ENCODE results near the gene MAGI2. TPM values are rescaled to one million over a fixed set of nuclear protein-coding genes. Genes with fewer than 3 reads are reported as not detected.

MAGI2 gene
- total and polyA plus RNA-seq, 2 donors from 2014 or later = 4.4 to 9.0 TPM

DNA sequence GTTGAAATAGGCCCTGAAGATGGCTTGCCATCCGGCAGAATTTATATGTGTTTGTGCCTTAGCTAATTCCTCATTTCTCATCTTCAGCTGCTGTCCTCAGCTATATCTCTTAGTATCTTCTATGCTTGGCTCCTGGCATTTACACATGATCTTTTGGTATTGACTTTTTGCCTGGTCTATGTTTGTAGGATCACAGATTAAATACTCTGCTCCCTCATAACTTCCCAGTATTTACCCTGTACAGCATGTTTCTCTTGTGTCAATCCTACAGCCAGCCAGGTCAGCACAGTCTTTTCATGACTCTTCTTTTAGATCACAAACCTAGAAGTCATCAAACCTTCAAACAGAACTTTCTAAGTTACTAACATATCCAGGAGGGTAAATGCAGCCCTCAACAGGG is 743.8 kb downstream of the MAGI2 start:
- FAIRE-seq = no peak
- TF ChIP-seq CTCF (IDR thresholded peaks at IDR 0.05; ENCODE audit: borderline replicate concordance, extremely low read depth, insufficient read depth) = no peak
- intact Hi-C loops (cut with DNase I) = no loop called here

GRCh38 chr7:78704504-78704903 is 749.0 kb downstream of the MAGI2 start:
- FAIRE-seq (no peak), DNase-seq (no peak)
- no peaks in the 10 kb centered on the region for H3K9me3 ChIP-seq (ENCODE audit: control insufficient read depth in 2 of 3, insufficient read depth in 1 of 3, low read length in 3 of 3)
- no peak overlapping the region for H3K9ac ChIP-seq (ENCODE audit: low read length in 3 of 3)
- intact Hi-C loops (cut with DNase I) = no loop called here
- no peak overlapping the region for H3K4me3 ChIP-seq (ENCODE audit: low read length in 3 of 3)
- no peaks in the 10 kb centered on the region for H3K27me3 ChIP-seq (ENCODE audit: control insufficient read depth, insufficient read depth, low read length)
- no peak for TF ChIP-seq CTCF (IDR thresholded peaks at IDR 0.05; ENCODE audit: borderline replicate concordance, extremely low read depth, insufficient read depth)
- no peaks in the 10 kb centered on the region for H3K4me1 ChIP-seq (ENCODE audit: control insufficient read depth in 2 of 3, insufficient read depth in 2 of 3, low read depth in 1 of 3, low read length in 3 of 3)
- no peak overlapping the region for H3K27ac ChIP-seq (ENCODE audit: low read depth in 2 of 2, low read length in 2 of 2)
- no peaks in the 10 kb centered on the region for H3K36me3 ChIP-seq (ENCODE audit: control insufficient read depth in 2 of 3, insufficient read depth in 3 of 3, low read length in 3 of 3)

More for the DNA sequence above, 743.8 kb downstream of the MAGI2 start:
- H3K27me3 ChIP-seq (ENCODE audit: control insufficient read depth, insufficient read depth, low read length) = no peaks in the 10 kb centered on the region
- no peaks in the 10 kb centered on the region for H3K4me1 ChIP-seq (ENCODE audit: control insufficient read depth in 2 of 3, insufficient read depth in 2 of 3, low read depth in 1 of 3, low read length in 3 of 3)
- no peak for DNase-seq
- no peaks in the 10 kb centered on the region for H3K9me3 ChIP-seq (ENCODE audit: control insufficient read depth in 2 of 3, insufficient read depth in 1 of 3, low read length in 3 of 3)
- no peaks in the 10 kb centered on the region for H3K36me3 ChIP-seq (ENCODE audit: control insufficient read depth in 2 of 3, insufficient read depth in 3 of 3, low read length in 3 of 3)
- H3K9ac ChIP-seq (ENCODE audit: low read length in 3 of 3) = no peak overlapping the region
- H3K27ac ChIP-seq (ENCODE audit: low read depth in 2 of 2, low read length in 2 of 2) = no peak overlapping the region
- H3K4me3 ChIP-seq (ENCODE audit: low read length in 3 of 3) = no peak overlapping the region

DNA sequence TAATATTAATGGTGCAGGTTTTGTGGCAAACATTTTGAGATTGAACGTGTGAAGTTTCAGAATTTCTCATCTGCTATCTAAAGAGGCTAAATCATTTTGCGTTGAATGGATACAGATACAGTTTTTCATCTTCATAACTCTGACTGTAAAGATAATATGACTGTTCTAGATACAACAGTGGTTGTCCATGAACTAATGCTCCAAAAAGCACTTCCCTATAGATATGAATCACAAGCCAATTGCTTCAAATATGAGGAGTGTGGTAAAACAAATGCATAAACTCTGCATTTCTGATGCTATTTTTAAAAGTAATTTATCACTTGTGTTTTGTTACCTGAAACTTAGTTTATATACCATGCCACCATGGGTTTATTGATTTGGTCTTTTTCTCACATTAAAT is 750.1 kb downstream of the MAGI2 start:
- DNase-seq (no peak), FAIRE-seq (no peak)
- Histone ChIP-seq H3K4me1 (ENCODE audit: control insufficient read depth in 2 of 3, insufficient read depth in 2 of 3, low read depth in 1 of 3, low read length in 3 of 3) (no peaks in the 10 kb centered on the region), H3K4me3 (ENCODE audit: low read length in 3 of 3) (no peak overlapping the region), H3K9ac (ENCODE audit: low read length in 3 of 3) (no peak overlapping the region), H3K27ac (ENCODE audit: low read depth in 2 of 2, low read length in 2 of 2) (no peak overlapping the region), H3K9me3 (ENCODE audit: control insufficient read depth in 2 of 3, insufficient read depth in 1 of 3, low read length in 3 of 3) (no peaks in the 10 kb centered on the region), H3K36me3 (ENCODE audit: control insufficient read depth in 2 of 3, insufficient read depth in 3 of 3, low read length in 3 of 3) (no peaks in the 10 kb centered on the region), H3K27me3 (ENCODE audit: control insufficient read depth, insufficient read depth, low read length) (no peaks in the 10 kb centered on the region)
- intact Hi-C loops (cut with DNase I) = no loop called here
- no peak for TF ChIP-seq CTCF (IDR thresholded peaks at IDR 0.05; ENCODE audit: borderline replicate concordance, extremely low read depth, insufficient read depth)

DNA sequence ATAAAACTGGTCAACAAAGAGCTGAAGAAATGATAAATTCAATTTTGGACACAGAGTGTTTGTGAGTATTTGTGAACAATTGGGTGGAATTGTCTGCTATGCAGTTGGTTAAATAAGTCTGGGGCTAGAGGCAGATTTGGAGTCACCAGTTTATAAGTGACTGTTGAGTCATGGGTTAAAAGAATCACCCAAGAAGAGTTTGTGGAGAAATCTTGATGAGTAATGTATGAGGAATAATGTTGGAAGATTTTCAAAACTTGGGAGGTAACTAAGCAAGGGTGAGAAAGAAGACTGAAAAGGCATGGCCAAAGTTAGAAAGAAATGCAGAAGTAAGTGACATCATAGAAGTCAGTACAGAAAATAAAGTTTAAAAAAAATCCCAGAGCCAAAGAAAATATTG is 750.7 kb downstream of the MAGI2 start:
- no peaks in the 10 kb centered on the region for H3K9me3 ChIP-seq (ENCODE audit: control insufficient read depth in 2 of 3, insufficient read depth in 1 of 3, low read length in 3 of 3)
- no peak overlapping the region for H3K9ac ChIP-seq (ENCODE audit: low read length in 3 of 3)
- H3K36me3 ChIP-seq (ENCODE audit: control insufficient read depth in 2 of 3, insufficient read depth in 3 of 3, low read length in 3 of 3) = no peaks in the 10 kb centered on the region
- DNase-seq = no peak
- H3K4me3 ChIP-seq (ENCODE audit: low read length in 3 of 3) = no peak overlapping the region
- FAIRE-seq = no peak
- no peak for TF ChIP-seq CTCF (IDR thresholded peaks at IDR 0.05; ENCODE audit: borderline replicate concordance, extremely low read depth, insufficient read depth)
- no peak overlapping the region for H3K27ac ChIP-seq (ENCODE audit: low read depth in 2 of 2, low read length in 2 of 2)
- intact Hi-C loops (cut with DNase I) = no loop called here
- H3K4me1 ChIP-seq (ENCODE audit: control insufficient read depth in 2 of 3, insufficient read depth in 2 of 3, low read depth in 1 of 3, low read length in 3 of 3) = no peaks in the 10 kb centered on the region
- no peaks in the 10 kb centered on the region for H3K27me3 ChIP-seq (ENCODE audit: control insufficient read depth, insufficient read depth, low read length)
